A204.1 (cell line): Measurements from ENCODE around the gene SLC4A2.

Source experiments
- FAIRE-seq: peaks from 2 replicates; lab custom pipeline; 2012; peaks lifted over from hg19 to GRCh38; lab: Jason Lieb, UNC

SLC4A2 gene

GRCh38 chr7:151095123-151095797 lies 35.9 kb downstream of the SLC4A2 start:
- no peak for FAIRE-seq

GRCh38 chr7:151095828-151096475 lies 36.6 kb downstream of the SLC4A2 start:
- no peak for FAIRE-seq

- FAIRE-seq, result no peak
Observed at GRCh38 chr7:151099486-151100211, 40.3 kb downstream of the SLC4A2 start.

- no peak for FAIRE-seq
Observed at GRCh38 chr7:151100921-151101320, 41.5 kb downstream of the SLC4A2 start.

- no peak for FAIRE-seq
Observed at GRCh38 chr7:151101621-151102396, 42.4 kb downstream of the SLC4A2 start.

GRCh38 chr7:151102991-151103390 lies 43.6 kb downstream of the SLC4A2 start:
- FAIRE-seq, result no peak

- FAIRE-seq, result no peak
Observed at GRCh38 chr7:151103973-151104372, 44.6 kb downstream of the SLC4A2 start.

- no peak for FAIRE-seq
Observed at GRCh38 chr7:151104411-151105235, 45.2 kb downstream of the SLC4A2 start.

- no peak for FAIRE-seq
Observed at GRCh38 chr7:151107882-151108281, 48.5 kb downstream of the SLC4A2 start.

- FAIRE-seq, result no peak
Observed at GRCh38 chr7:151109094-151110048, 50.0 kb downstream of the SLC4A2 start.

- no peak for FAIRE-seq
Observed at GRCh38 chr7:151110236-151110940, 51.0 kb downstream of the SLC4A2 start.

- FAIRE-seq, result no peak
Observed at GRCh38 chr7:151110941-151111645, 51.7 kb downstream of the SLC4A2 start.

- FAIRE-seq, result no peak
Observed at GRCh38 chr7:151113344-151114150, 54.2 kb downstream of the SLC4A2 start.

GRCh38 chr7:151114151-151115090 lies 55.0 kb downstream of the SLC4A2 start:
- FAIRE-seq, result no peak

- FAIRE-seq, result no peak
Observed at GRCh38 chr7:151115121-151115835, 55.9 kb downstream of the SLC4A2 start.

GRCh38 chr7:151115836-151116418 lies 56.5 kb downstream of the SLC4A2 start:
- FAIRE-seq, result no peak
